Left hindlimb (tissue), 1 donor: ENCODE results near the gene LRRC4B.
"Not testable (repeated sequence)": the region's sequence is repeated elsewhere in the genome, so short reads cannot be mapped to it uniquely, and the experiment has no call there.

ENCODE experiments used
- DNase-seq: peaks from one replicate; pipeline ENCODE4 v3.0.0-alpha.2; 2018

LRRC4B gene

DNA sequence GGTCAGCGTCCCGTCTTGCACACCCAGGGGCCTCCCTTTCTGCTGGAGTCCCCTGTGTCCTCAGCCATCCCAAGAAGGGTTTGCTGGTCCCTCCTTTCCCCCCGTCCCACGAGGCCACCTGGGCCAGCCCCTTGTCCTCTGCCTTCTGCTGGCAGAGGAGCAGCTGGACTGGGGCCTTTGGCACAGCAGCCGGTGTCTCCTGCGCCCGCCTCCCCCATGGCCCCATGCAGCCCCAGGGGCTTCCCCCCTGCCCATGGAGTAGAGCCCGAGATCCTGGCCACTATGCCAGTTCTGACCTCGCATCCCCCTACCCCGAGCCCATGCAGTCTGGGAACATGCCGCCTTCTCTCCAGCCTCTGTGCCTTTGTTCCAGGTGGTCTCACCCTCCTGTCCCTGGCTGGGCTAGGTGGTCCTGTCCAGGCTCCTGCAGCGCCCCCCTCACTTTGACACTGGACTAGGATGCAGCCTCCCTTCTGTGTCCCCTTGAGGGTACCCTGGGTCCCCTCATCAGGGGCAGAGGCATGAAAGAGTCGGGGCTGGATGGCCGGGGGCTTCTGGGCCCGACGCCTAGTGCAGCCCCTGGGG lies 85.9 kb downstream of the LRRC4B start:
- no peak for DNase-seq

DNA sequence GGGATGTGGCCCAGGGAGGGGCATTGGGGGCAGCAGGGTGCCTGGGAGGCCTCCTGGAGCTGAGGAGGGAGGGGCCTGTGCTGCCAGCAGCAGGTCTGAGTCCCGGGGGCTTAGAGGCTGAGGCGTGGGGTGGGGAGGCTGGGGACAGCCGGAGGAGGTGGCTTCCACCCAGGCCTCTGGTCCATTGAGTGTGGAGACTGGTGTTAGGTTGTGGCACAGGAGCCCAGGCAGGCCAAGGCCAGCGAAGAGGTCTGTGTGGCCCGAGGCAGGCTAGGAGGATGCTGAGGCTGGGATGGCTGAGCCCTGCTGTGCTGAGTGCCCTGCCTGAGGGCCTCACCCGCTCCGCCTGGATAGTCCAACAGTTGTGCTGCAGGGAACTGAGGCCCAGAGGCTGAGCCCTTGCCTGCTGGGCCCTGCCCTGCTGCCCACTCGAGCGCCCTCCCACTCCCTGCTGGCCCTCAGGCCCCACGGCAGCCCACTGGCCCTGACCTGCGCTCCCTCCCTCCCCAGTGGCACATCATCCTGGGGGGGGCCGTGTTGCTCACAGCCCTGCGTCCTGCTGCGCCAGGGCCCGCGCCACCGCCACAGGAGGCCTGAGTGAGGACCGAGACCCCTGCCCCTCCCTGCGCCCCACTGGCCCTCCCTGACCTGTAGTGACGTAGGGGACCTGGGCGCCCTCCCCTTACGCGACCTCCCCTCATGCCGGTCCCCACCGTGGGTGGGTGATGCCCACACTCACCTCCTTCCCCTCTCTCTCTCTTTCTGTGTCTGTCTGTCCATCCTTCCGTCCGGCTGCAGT lies 86.7 kb downstream of the LRRC4B start:
- DNase-seq, result no peak

DNA sequence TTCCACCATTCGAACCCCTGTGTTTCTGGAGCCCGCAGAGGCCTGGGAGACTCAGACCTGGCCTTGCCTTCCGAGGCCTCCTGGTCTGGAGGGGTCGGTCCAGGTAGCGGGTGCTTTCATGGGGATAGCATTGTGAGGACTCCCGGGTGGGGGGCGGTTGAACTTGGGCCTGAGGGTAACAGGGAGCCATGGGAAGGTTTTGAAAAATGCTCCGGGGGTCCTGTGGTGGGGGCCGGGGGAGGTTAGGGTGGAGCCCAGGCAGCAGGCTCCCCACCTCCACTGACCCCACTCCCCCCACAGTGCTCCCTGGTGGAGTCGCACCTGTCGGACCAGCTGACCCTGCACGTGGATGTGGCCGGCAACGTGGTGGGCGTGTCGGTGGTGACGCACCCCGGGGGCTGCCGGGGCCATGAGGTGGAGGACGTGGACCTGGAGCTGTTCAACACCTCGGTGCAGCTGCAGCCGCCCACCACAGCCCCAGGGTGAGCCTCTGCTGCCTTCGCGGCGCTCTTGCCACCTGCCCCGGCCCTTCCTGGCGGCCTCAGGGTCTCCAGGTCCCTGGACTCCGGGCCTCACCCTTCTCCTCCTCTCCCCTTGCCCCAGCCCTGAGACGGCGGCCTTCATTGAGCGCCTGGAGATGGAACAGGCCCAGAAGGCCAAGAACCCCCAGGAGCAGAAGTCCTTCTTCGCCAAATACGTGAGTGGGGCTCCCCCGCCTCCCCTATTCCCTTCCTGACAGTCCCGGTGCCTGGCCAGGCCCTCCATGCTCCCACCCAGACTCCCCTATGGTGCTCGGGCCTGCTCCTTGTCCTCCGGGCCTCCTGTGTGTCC lies 87.7 kb downstream of the LRRC4B start:
- DNase-seq, result no peak

DNA sequence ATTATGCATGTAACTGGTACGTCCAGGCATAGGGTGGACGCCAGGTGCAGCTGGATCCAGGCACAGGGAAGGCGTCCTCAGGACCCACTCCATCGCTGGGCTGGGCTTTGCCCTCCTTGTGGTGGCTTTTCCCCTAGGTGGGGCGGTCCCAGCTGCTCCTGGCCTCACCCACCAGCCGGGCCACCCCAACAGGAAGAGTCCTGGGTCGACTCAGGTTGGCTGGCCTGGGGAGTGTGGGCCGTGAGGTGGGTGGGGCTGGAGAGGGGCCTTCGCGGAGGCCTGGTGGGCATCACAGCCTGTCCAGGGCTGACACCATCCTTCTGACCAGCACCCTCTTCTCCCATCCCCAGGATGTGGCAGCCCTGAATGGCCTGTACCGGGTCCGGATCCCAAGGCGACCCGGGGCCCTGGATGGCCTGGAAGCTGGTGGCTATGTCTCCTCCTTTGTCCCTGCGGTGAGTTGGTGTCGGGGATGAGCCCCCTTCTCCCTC lies 88.4 kb downstream of the LRRC4B start:
- DNase-seq, result no peak

DNA sequence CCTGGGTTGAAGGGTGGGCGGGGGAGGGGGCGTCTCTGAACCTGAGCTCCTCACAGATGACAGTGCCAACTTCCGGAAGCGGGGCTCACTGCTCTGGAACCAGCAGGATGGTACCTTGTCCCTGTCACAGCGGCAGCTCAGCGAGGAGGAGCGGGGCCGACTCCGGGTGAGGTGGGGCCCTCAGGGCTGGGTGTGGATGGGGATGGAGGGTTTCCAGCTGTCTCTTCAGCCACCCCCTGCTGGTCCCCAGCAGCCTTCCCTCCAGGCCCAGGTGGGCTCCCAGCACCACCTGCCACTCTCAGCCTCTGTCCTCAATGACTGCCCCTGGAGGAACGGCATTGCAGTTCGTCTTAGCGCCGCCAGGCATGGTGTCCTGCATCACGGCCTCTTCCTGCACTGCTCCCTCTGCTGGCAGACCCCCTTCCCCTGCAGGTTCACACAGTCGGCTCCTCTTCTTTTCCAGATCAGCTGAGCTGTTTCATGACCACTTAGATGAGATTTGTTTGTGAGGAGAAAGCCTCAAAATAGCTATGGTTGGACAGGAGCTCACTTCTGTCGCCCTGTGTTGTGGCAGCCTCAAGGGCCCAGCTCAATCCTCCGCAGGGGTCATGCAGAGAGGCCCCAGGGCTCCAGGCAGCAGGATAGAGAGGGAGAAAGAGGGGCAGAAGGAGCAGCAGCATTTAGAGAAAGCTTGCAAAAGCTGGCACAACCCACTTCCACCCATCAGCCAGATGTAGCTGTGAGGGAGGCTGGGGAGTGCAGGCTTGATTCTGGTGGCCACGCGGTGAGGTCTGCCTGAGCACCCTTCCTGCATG lies 89.1 kb downstream of the LRRC4B start:
- DNase-seq, result no peak

DNA sequence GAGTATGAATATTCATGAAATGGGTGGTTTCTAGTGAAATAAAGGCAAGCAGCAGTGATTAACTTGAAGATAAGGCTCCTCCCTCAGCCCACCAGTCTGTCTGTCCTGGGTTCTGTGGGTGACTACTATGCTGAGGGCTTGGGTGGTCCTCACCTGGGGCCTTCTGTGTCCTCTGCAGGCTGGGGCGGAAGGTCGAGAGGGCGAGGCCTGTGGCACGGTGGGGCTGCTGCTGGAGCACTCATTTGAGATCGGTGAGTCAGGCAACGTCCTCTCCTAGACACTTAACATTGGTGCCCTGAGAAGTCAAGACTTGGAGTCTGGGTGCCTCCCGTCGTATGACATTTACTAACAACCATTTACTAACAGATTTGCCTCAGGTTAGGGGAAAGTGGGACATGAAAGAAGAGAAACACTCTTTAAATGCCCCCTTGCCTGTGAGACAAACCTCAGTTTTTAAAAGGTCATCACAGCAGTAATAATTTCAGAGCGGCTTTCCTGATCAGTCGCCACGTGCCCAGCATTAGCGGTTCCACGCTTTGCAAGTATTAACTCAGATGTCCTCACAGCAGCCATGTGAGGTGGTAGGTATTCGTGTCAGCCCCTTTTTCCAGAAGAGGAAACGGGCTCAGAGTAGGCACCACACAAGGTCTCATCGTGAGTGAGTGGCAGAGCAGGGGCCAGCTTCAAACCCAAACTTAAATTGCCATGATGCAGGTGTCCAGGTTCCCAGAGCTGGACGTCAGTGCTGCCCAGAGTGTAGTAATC lies 90.3 kb downstream of the LRRC4B start:
- DNase-seq, result no peak

DNA sequence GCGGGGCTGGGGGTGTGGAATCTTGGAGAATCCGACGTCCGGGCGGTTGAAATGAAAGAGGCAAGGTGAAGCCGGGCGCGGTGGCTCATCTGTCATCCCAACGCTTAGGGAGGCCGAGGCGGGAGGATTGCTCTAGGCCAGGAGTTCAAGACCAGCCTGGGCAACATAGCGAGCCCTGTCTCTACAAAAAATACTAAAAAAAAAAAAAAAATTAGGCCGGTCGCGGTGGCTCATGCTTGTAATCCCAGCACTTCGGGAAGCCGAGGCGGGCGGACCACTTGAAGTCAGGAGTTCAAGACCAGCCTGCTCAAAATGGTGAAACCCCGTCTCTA lies 91.4 kb downstream of the LRRC4B start:
- DNase-seq, result no peak

DNA sequence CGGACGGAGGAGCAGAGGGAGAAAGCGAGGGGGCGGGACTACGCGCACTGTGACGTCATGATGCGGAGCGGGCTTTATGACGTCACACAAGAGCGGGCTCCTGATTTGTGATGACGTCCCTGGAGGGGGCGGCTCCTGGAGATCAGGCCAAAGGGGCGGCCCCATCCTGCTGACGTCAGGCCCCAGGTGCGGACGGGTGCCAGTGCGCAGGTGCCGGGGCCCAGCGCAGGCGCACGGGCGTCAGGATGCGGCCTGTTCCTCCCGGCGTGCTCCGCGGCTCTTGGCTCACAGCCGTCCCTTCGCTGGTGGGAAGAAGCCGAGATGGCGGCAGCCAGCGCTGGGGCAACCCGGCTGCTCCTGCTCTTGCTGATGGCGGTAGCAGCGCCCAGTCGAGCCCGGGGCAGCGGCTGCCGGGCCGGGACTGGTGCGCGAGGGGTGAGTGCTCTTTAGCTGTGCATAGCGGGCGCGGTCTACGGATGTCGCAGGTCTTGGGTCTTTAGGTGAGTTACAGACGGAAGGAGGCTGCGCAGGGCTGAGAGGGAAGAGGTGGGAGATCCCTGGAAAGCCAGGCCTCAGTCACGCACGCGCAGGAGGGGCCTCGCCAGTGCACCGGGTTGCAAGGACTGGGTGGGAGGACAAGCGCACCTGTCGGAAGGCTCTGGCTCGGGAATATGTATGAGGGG lies 91.9 kb downstream of the LRRC4B start, which contains the start of the genes EMC10 and GARIN5A:
Gene EMC10 (plus strand): TSS at position 284 of the 683 bp plus-strand sequence. CDS start 38 bp downstream, at position 322.
Gene GARIN5A (minus strand): TSS at position 625 of the 683 bp plus-strand sequence. CDS start 460 bp downstream, at position 165.
- peak; percentile 94 for DNase-seq

DNA sequence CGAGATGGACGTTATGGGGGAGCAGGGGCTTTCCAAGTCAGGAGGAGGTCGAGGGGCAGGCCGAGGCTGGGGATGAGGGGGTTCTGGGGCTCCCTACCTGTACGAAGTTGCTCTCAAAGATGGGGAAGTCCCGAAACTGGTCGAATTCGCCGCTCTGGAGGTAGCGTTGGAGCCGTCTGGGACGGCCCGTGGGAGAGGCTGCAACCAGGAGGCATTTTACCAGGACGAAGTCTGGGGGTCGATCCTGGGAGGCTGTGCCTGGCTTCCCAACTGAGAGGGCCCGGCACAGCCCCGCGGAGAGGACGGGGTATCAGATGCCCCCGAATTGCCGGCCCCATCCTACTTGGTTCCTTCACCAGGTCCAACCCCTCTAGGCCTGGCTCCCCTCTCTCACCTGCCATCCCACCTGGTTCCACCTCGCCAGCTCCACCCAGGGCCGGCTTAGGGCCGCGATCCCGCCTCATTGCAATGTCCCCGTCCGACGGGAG lies 92.5 kb downstream of the LRRC4B start:
- no peak for DNase-seq

DNA sequence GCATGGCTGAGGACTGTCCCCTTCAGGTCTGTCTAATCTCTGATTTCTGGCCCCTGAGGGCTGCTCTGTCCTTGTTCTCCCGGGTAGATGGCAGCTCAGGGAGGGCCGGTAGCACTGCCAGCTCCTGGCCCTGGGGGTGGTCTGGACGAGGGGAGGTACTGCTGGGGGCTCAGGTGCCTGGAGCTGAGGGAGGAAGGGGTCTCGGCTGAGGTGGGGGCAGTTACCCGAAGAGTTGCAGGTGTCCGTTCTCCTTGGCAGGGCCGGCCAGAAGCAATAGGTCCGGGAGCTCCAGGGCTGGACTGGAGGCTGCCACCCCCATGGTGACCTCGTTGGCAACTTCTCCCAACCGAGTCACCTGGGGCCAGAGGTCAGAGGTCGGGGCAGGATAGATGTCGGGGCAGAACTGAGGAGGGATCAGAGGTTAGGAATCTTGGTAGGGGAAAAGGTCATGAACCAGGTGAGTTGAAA lies 93.1 kb downstream of the LRRC4B start:
- no peak for DNase-seq

DNA sequence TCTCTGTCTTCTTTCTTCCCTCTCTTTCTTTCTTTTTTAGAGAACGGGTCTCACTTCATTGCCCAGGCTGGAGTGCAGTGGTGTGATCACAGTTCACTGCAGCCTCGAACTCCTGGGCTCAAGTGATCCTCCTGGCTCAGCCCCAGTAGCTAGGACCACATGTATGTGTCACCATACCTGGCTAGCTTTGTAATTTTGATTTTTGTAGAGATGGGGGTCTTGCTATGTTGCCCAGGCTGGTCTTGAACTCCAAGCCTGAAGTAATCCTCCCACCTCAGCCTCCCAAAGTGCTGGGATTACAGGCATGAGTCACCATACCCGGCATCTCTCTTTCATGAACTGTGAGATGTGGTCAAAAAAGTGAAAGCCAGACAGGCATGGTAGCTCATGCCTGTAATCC lies 94.9 kb downstream of the LRRC4B start:
- not testable (repeated sequence) for DNase-seq

DNA sequence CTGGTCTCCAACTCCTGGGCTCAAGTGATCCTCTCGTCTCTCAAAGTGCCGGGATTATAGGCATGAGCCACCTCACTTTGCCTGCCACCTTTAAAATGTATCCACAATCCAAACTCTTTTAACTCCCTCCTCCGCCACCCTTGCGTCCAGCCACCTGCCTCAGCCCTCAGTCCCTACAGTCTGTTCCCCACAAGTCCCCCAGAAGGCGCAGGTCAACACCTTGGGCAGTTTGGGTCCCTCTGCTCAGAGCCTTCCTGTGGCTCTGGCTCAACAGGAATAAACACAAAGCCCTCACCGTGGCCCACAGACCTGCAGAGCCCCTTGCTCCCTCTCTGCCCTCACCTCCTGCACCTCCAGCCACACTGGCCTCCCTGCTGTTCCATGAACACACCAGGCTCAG lies 99.4 kb downstream of the LRRC4B start:
- DNase-seq, result no peak

DNA sequence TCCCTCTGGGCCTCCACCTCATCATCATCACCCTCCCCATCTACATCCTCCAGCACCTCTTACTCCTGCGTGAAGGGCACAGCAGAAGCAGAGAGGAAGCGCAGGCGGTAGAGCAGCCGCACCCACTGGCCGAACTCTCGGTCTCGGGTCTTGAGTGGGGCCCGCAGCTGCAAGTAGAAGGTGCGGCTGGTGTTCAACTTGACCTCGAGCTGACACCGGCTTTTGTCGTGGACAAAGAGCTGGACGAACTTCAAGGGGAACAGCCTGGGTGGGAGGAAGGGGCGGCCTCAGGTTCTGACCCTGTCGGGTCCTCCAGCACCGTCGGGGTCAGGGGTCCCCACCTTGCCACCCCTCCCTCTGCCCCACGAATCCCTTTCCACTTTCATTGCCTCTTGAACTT lies 100.7 kb downstream of the LRRC4B start:
- no peak for DNase-seq
